DND-41 (cell line): ENCODE results near the gene GMFB.

ENCODE experiments used
- ATAC-seq: fragments of 200-7000 bp; cut with Tn5 transposase; 3 replicates; pipeline ENCODE4 v1.9.1; 2021; ENCODE audit warnings: low read depth; ENCODE audit not compliant: insufficient read depth
- DNase-seq: peaks from one replicate; pipeline ENCODE4 v3.0.0-alpha.2; 2020
- H2AFZ ChIP-seq: 2 replicates; pipeline ENCODE4 v1.6.0; 2012; ENCODE audit warnings: low read depth, low read length
- H3K27ac ChIP-seq: 2 replicates; pipeline ENCODE4 v1.5.1; 2012; ENCODE audit warnings: low read length, inconsistent platforms
- H3K27me3 ChIP-seq: fragments of 200-600 bp; sonication (generic); 2 replicates; pipeline ENCODE4 v1.6.0; 2012; ENCODE audit warnings: low read length, mild to moderate bottlenecking, inconsistent platforms; ENCODE audit not compliant: insufficient read depth, poor library complexity
- H3K36me3 ChIP-seq: 2 replicates; pipeline ENCODE4 v1.5.1; 2012; ENCODE audit warnings: low read length, inconsistent platforms; ENCODE audit not compliant: insufficient read depth
- H3K4me1 ChIP-seq: 2 replicates; pipeline ENCODE4 v1.5.1; 2012; ENCODE audit warnings: mild to moderate bottlenecking, low read length; ENCODE audit not compliant: insufficient read depth
- H3K4me2 ChIP-seq: 2 replicates; pipeline ENCODE4 v1.6.0; 2012; ENCODE audit warnings: mild to moderate bottlenecking, moderate library complexity, low read length, inconsistent platforms; ENCODE audit not compliant: insufficient read depth
- H3K4me3 ChIP-seq, 2 experiments: fragments of 200-600 bp in 1 of 2; shearing (Covaris generic) in 1 of 2; 2 replicates each; pipeline ENCODE4 v1.5.1; 2012 to 2016; ENCODE audit warnings: inconsistent platforms in 2 of 2, low read length in 2 of 2, mild to moderate bottlenecking in 2 of 2, low read depth in 1 of 2, moderate library complexity in 1 of 2
- H3K79me2 ChIP-seq: 2 replicates; pipeline ENCODE4 v1.6.0; 2012; ENCODE audit warnings: low read length, inconsistent platforms; ENCODE audit not compliant: insufficient read depth
- H3K9ac ChIP-seq: 2 replicates; pipeline ENCODE4 v1.6.0; 2012; ENCODE audit warnings: low read depth, mild to moderate bottlenecking, inconsistent platforms, low read length, moderate library complexity
- H3K9me3 ChIP-seq: 2 replicates; pipeline ENCODE4 v1.5.1; 2012; ENCODE audit warnings: low read length, moderate library complexity, mild to moderate bottlenecking, inconsistent platforms; ENCODE audit not compliant: insufficient read depth, severe bottlenecking
- H4K20me1 ChIP-seq: 2 replicates; pipeline ENCODE4 v1.6.0; 2012; ENCODE audit warnings: low read length; ENCODE audit not compliant: insufficient read depth
- EZH2 ChIP-seq: IDR thresholded peaks from 3 replicates; pipeline ENCODE4 v1.6.1; 2012; ENCODE audit warnings: borderline replicate concordance, low read depth, mild to moderate bottlenecking, moderate library complexity, low read length, inconsistent platforms; ENCODE audit not compliant: severe bottlenecking
- TF ChIP-seq, protein P1 (sequence below): IDR thresholded peaks from 2 replicates; pipeline ENCODE4 v1.5.1; 2012; ENCODE audit warnings: borderline replicate concordance, low read length, moderate library complexity, mild to moderate bottlenecking; ENCODE audit not compliant: poor library complexity, severe bottlenecking; ENCODE audit errors: extremely low read depth

GMFB gene

GRCh38 chr14:54440873-54441868, 47.6 kb downstream of the GMFB start, which contains the start of gene CNIH1:
Gene CNIH1, minus strand, starts transcription at chr14:54441374. Its CDS starts 47 bp downstream, at chr14:54441327.
- Histone ChIP-seq H2AFZ (peak within 1 kb of the TSS; percentile 92), H3K27me3 (no peaks in the 10 kb centered on the region), H3K79me2 (peaks cover 50% of the 10 kb centered on the region), H3K36me3 (peaks cover 6% of the 10 kb centered on the region; the same call in 1 of the 2 replicates), H3K4me2 (peak within 1 kb of the TSS; percentile 70), H3K9me3 (no peaks in the 10 kb centered on the region), H3K9ac (peak within 1 kb of the TSS; percentile 98), H3K27ac (peak within 1 kb of the TSS; percentile 98), H3K4me3 (peak within 1 kb of the TSS; percentile 90 to 94), H3K4me1 (peaks cover 44% of the 10 kb centered on the region), H4K20me1 (peaks cover 21% of the 10 kb centered on the region; the same call in 1 of the 2 replicates)
- ATAC-seq (peak; percentile 96), DNase-seq (peak; percentile 91)
- TF ChIP-seq, protein P1, sequence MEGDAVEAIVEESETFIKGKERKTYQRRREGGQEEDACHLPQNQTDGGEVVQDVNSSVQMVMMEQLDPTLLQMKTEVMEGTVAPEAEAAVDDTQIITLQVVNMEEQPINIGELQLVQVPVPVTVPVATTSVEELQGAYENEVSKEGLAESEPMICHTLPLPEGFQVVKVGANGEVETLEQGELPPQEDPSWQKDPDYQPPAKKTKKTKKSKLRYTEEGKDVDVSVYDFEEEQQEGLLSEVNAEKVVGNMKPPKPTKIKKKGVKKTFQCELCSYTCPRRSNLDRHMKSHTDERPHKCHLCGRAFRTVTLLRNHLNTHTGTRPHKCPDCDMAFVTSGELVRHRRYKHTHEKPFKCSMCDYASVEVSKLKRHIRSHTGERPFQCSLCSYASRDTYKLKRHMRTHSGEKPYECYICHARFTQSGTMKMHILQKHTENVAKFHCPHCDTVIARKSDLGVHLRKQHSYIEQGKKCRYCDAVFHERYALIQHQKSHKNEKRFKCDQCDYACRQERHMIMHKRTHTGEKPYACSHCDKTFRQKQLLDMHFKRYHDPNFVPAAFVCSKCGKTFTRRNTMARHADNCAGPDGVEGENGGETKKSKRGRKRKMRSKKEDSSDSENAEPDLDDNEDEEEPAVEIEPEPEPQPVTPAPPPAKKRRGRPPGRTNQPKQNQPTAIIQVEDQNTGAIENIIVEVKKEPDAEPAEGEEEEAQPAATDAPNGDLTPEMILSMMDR = peak; percentile 93
- no peak for TF ChIP-seq EZH2

- H3K27ac ChIP-seq = peak overlapping the region; percentile 98
- peaks cover 44% of the 10 kb centered on the region for H3K4me1 ChIP-seq
- no peaks in the 10 kb centered on the region for H3K27me3 ChIP-seq
- peak overlapping the region; percentile 90 to 94 for H3K4me3 ChIP-seq
- peak overlapping the region; percentile 92 for H2AFZ ChIP-seq
- H3K79me2 ChIP-seq = peaks cover 57% of the 10 kb centered on the region
- DNase-seq = no peak
- peaks cover 12% of the 10 kb centered on the region; the same call in 1 of the 2 replicates for H3K36me3 ChIP-seq
- no peaks in the 10 kb centered on the region for H3K9me3 ChIP-seq
- H4K20me1 ChIP-seq = peaks cover 26% of the 10 kb centered on the region; the same call in 1 of the 2 replicates
- H3K4me2 ChIP-seq = peak overlapping the region; percentile 70
- peak overlapping the region; percentile 98 for H3K9ac ChIP-seq
- no peak for TF ChIP-seq EZH2
- TF ChIP-seq, protein P1 = no peak
- ATAC-seq = no peak
Observed at GRCh38 chr14:54440476-54440872, 48.3 kb downstream of the GMFB start.

GRCh38 chr14:54440037-54440436, 48.7 kb downstream of the GMFB start:
- H3K27me3 ChIP-seq = no peaks in the 10 kb centered on the region
- H2AFZ ChIP-seq = peak overlapping the region; percentile 92
- peaks cover 44% of the 10 kb centered on the region for H3K4me1 ChIP-seq
- DNase-seq = no peak
- peaks cover 13% of the 10 kb centered on the region; the same call in 1 of the 2 replicates for H3K36me3 ChIP-seq
- H3K79me2 ChIP-seq = peaks cover 62% of the 10 kb centered on the region
- H3K9me3 ChIP-seq = no peaks in the 10 kb centered on the region
- peaks cover 29% of the 10 kb centered on the region; the same call in 1 of the 2 replicates for H4K20me1 ChIP-seq
- TF ChIP-seq EZH2 = no peak
- TF ChIP-seq, protein P1 = no peak
- peak overlapping the region; percentile 98 for H3K9ac ChIP-seq
- H3K4me3 ChIP-seq = peak overlapping the region; percentile 90 to 94
- no peak for ATAC-seq
- H3K27ac ChIP-seq = peak overlapping the region; percentile 98
- peak overlapping the region; percentile 70 for H3K4me2 ChIP-seq
